Mesendoderm (in vitro differentiated cells): ENCODE results near the gene ST6GAL1.

ENCODE experiments used
- DNase-seq: peaks from one replicate; pipeline ENCODE4 v3.0.0; 2013
- H2AK5ac ChIP-seq: 2 replicates; pipeline ENCODE4 v1.6.1; 2013; ENCODE audit warnings: low read length, inconsistent platforms
- H2BK120ac ChIP-seq: 2 replicates; pipeline ENCODE4 v1.6.1; 2013; ENCODE audit warnings: low read depth, mild to moderate bottlenecking, low read length, moderate library complexity, mixed read lengths
- H2BK15ac ChIP-seq: replicated peaks from 2 replicates; pipeline ENCODE4 v1.6.1; 2013; ENCODE audit warnings: low read depth, mild to moderate bottlenecking, moderate library complexity
- H2BK5ac ChIP-seq: 2 replicates; pipeline ENCODE4 v1.6.1; 2013; ENCODE audit warnings: low read length, inconsistent platforms
- H3K18ac ChIP-seq: 2 replicates; pipeline ENCODE4 v1.6.1; 2013; ENCODE audit warnings: mild to moderate bottlenecking, low read length, mixed read lengths
- H3K23ac ChIP-seq: one replicate; pipeline ENCODE4 v1.6.1; 2013; ENCODE audit warnings: low read length
- H3K27ac ChIP-seq: 2 replicates; pipeline ENCODE4 v1.5.1; 2013; ENCODE audit warnings: low read depth, mild to moderate bottlenecking, inconsistent platforms, low read length, moderate library complexity
- H3K27me3 ChIP-seq: 2 replicates; pipeline ENCODE4 v1.6.1; 2013; ENCODE audit warnings: low read length, control low read depth, mild to moderate bottlenecking, inconsistent platforms; ENCODE audit not compliant: insufficient read depth, poor library complexity
- H3K36me3 ChIP-seq: 2 replicates; pipeline ENCODE4 v1.6.1; 2013; ENCODE audit warnings: low read length, inconsistent platforms; ENCODE audit not compliant: control insufficient read depth, insufficient read depth
- H3K4ac ChIP-seq: one replicate; pipeline ENCODE4 v1.6.1; 2013; ENCODE audit warnings: low read depth, mild to moderate bottlenecking, low read length, moderate library complexity
- H3K4me1 ChIP-seq: 2 replicates; pipeline ENCODE4 v1.6.1; 2013; ENCODE audit warnings: low read depth, low read length, inconsistent platforms; ENCODE audit not compliant: control insufficient read depth
- H3K4me2 ChIP-seq: 2 replicates; pipeline ENCODE4 v1.6.1; 2013; ENCODE audit warnings: low read length
- H3K4me3 ChIP-seq: 2 replicates; pipeline ENCODE4 v1.5.1; 2013; ENCODE audit warnings: mild to moderate bottlenecking, low read length
- H3K56ac ChIP-seq: one replicate; pipeline ENCODE4 v1.6.1; 2013; ENCODE audit warnings: low read length
- H3K79me1 ChIP-seq: 2 replicates; pipeline ENCODE4 v1.6.1; 2013; ENCODE audit warnings: low read length, inconsistent platforms
- H3K79me2 ChIP-seq: 2 replicates; pipeline ENCODE4 v1.6.1; 2013; ENCODE audit warnings: mild to moderate bottlenecking, low read length; ENCODE audit not compliant: control insufficient read depth, insufficient read depth
- H3K9ac ChIP-seq: 2 replicates; pipeline ENCODE4 v1.6.1; 2013; ENCODE audit warnings: low read length, inconsistent platforms
- H4K5ac ChIP-seq: one replicate; pipeline ENCODE4 v1.6.1; 2013; ENCODE audit warnings: low read length
- H4K8ac ChIP-seq: one replicate; pipeline ENCODE4 v1.6.1; 2013; ENCODE audit warnings: low read depth, mild to moderate bottlenecking, control low read depth, low read length, moderate library complexity
- WGBS: extraction: QIAGEN DNeasy Blood & Tissue Kit; methylation state at CpG from one replicate; pipeline ENCODE4 v1.1.7; 2013; ENCODE audit warnings: low lambda C conversion rate, missing lambda C conversion rate; ENCODE audit not compliant: insufficient coverage; ENCODE audit errors: extremely low coverage; 5-methylcytosine and 5-hydroxymethylcytosine counted together

The ST6GAL1 gene

GRCh38 chr3:187084580-187084979 lies 154.3 kb downstream of the ST6GAL1 start:
- whole genome bisulfite sequencing, result no CpG with 5 or more reads among the region's 2 CpGs
- Histone ChIP-seq H3K23ac (no peak overlapping the region), H2BK15ac (no peak overlapping the region), H3K79me2 (no peaks in the 10 kb centered on the region), H3K4me3 (no peak overlapping the region), H3K4ac (no peak overlapping the region), H4K8ac (no peak overlapping the region), H3K56ac (no peak overlapping the region), H4K5ac (no peak overlapping the region), H3K18ac (no peak overlapping the region), H3K27ac (no peak overlapping the region), H2AK5ac (no peak overlapping the region), H3K27me3 (no peaks in the 10 kb centered on the region), H3K79me1 (no peaks in the 10 kb centered on the region), H3K9ac (no peak overlapping the region), H2BK120ac (no peak overlapping the region), H2BK5ac (no peak overlapping the region), H3K4me1 (no peaks in the 10 kb centered on the region), H3K4me2 (no peak overlapping the region), H3K36me3 (no peaks in the 10 kb centered on the region)
- no peak for DNase-seq

- Histone ChIP-seq H2BK5ac (no peak overlapping the region), H3K36me3 (no peaks in the 10 kb centered on the region), H3K4ac (no peak overlapping the region), H2BK15ac (no peak overlapping the region), H3K4me2 (no peak overlapping the region), H4K5ac (no peak overlapping the region), H3K18ac (no peak overlapping the region), H3K4me1 (no peaks in the 10 kb centered on the region), H3K27me3 (no peaks in the 10 kb centered on the region), H3K79me2 (no peaks in the 10 kb centered on the region), H2AK5ac (no peak overlapping the region), H3K56ac (no peak overlapping the region), H4K8ac (no peak overlapping the region), H3K23ac (no peak overlapping the region), H2BK120ac (no peak overlapping the region), H3K9ac (no peak overlapping the region), H3K4me3 (no peak overlapping the region), H3K27ac (no peak overlapping the region), H3K79me1 (no peaks in the 10 kb centered on the region)
- WGBS, result no CpG with 5 or more reads among the region's 5 CpGs
- no peak for DNase-seq
Observed at GRCh38 chr3:187085021-187085666, 154.8 kb downstream of the ST6GAL1 start.

GRCh38 chr3:187085933-187086332 lies 155.6 kb downstream of the ST6GAL1 start:
- no peak overlapping the region for H3K4me3 ChIP-seq
- H3K4ac ChIP-seq, result no peak overlapping the region
- H2BK15ac ChIP-seq, result no peak overlapping the region
- H3K27ac ChIP-seq, result no peak overlapping the region
- DNase-seq, result no peak
- no peaks in the 10 kb centered on the region for H3K79me2 ChIP-seq
- no peak overlapping the region for H2BK120ac ChIP-seq
- H2AK5ac ChIP-seq, result no peak overlapping the region
- H3K79me1 ChIP-seq, result no peaks in the 10 kb centered on the region
- no peak overlapping the region for H3K9ac ChIP-seq
- H3K56ac ChIP-seq, result no peak overlapping the region
- no peaks in the 10 kb centered on the region for H3K27me3 ChIP-seq
- no peaks in the 10 kb centered on the region for H3K36me3 ChIP-seq
- no CpG with 5 or more reads among the region's 1 CpG for WGBS
- H2BK5ac ChIP-seq, result no peak overlapping the region
- no peak overlapping the region for H4K8ac ChIP-seq
- no peak overlapping the region for H3K18ac ChIP-seq
- no peaks in the 10 kb centered on the region for H3K4me1 ChIP-seq
- H3K23ac ChIP-seq, result no peak overlapping the region
- H3K4me2 ChIP-seq, result no peak overlapping the region
- H4K5ac ChIP-seq, result no peak overlapping the region

GRCh38 chr3:187086831-187087230 lies 156.5 kb downstream of the ST6GAL1 start:
- H3K27ac ChIP-seq, result no peak overlapping the region
- H3K9ac ChIP-seq, result no peak overlapping the region
- H3K4me2 ChIP-seq, result no peak overlapping the region
- no peaks in the 10 kb centered on the region for H3K4me1 ChIP-seq
- no peak overlapping the region for H2BK120ac ChIP-seq
- no peak for DNase-seq
- no peaks in the 10 kb centered on the region for H3K36me3 ChIP-seq
- H3K27me3 ChIP-seq, result no peaks in the 10 kb centered on the region
- no peak overlapping the region for H3K4ac ChIP-seq
- H3K79me2 ChIP-seq, result no peaks in the 10 kb centered on the region
- H2BK15ac ChIP-seq, result no peak overlapping the region
- no peak overlapping the region for H4K5ac ChIP-seq
- no CpG with 5 or more reads among the region's 3 CpGs for WGBS
- H3K18ac ChIP-seq, result no peak overlapping the region
- H4K8ac ChIP-seq, result no peak overlapping the region
- H2AK5ac ChIP-seq, result no peak overlapping the region
- no peak overlapping the region for H3K23ac ChIP-seq
- H3K79me1 ChIP-seq, result no peaks in the 10 kb centered on the region
- H3K56ac ChIP-seq, result no peak overlapping the region
- H2BK5ac ChIP-seq, result no peak overlapping the region
- H3K4me3 ChIP-seq, result no peak overlapping the region

GRCh38 chr3:187088701-187089100 lies 158.4 kb downstream of the ST6GAL1 start:
- DNase-seq, result no peak
- no peaks in the 10 kb centered on the region for H3K79me1 ChIP-seq
- H3K4me3 ChIP-seq, result no peak overlapping the region
- H3K79me2 ChIP-seq, result no peaks in the 10 kb centered on the region
- no peak overlapping the region for H3K56ac ChIP-seq
- no peaks in the 10 kb centered on the region for H3K36me3 ChIP-seq
- no peak overlapping the region for H4K5ac ChIP-seq
- H3K4me2 ChIP-seq, result no peak overlapping the region
- H2BK15ac ChIP-seq, result no peak overlapping the region
- H3K9ac ChIP-seq, result no peak overlapping the region
- H2AK5ac ChIP-seq, result no peak overlapping the region
- no peak overlapping the region for H2BK120ac ChIP-seq
- no CpG with 5 or more reads among the region's 1 CpG for WGBS
- H3K27ac ChIP-seq, result no peak overlapping the region
- no peak overlapping the region for H3K23ac ChIP-seq
- no peak overlapping the region for H3K4ac ChIP-seq
- H3K27me3 ChIP-seq, result no peaks in the 10 kb centered on the region
- H4K8ac ChIP-seq, result no peak overlapping the region
- no peak overlapping the region for H3K18ac ChIP-seq
- no peak overlapping the region for H2BK5ac ChIP-seq
- H3K4me1 ChIP-seq, result no peaks in the 10 kb centered on the region

- no peak overlapping the region for H3K18ac ChIP-seq
- no peak overlapping the region for H2BK15ac ChIP-seq
- no peak overlapping the region for H3K4me3 ChIP-seq
- H3K27me3 ChIP-seq, result no peaks in the 10 kb centered on the region
- H3K4ac ChIP-seq, result no peak overlapping the region
- DNase-seq, result no peak
- no peak overlapping the region for H3K4me2 ChIP-seq
- no peak overlapping the region for H4K8ac ChIP-seq
- no peak overlapping the region for H3K9ac ChIP-seq
- H3K27ac ChIP-seq, result no peak overlapping the region
- no peak overlapping the region for H4K5ac ChIP-seq
- H3K56ac ChIP-seq, result no peak overlapping the region
- H2AK5ac ChIP-seq, result no peak overlapping the region
- no peaks in the 10 kb centered on the region for H3K4me1 ChIP-seq
- H2BK5ac ChIP-seq, result no peak overlapping the region
- no peaks in the 10 kb centered on the region for H3K79me2 ChIP-seq
- H2BK120ac ChIP-seq, result no peak overlapping the region
- WGBS, result no CpG with 5 or more reads among the region's 1 CpG
- H3K79me1 ChIP-seq, result no peaks in the 10 kb centered on the region
- H3K36me3 ChIP-seq, result no peaks in the 10 kb centered on the region
- no peak overlapping the region for H3K23ac ChIP-seq
Observed at GRCh38 chr3:187093320-187093719, 163.0 kb downstream of the ST6GAL1 start.
